K562 (cell line): ENCODE data around the gene NIPAL3. TPM values are rescaled to one million over a fixed set of nuclear protein-coding genes. Genes with fewer than 3 reads are reported as not detected.
A peak's percentile ranks its signal among the peaks of the same experiment; 100 is the strongest.

Source experiments
- ATAC-seq: fragments of 200-7000 bp; cut with Tn5 transposase; 3 replicates; pipeline ENCODE4 v1.9.1; 2020; ENCODE audit warnings: moderate library complexity
- BruUV-seq: library from RNA; stranded (reverse); fragments of 400-500 nt; replicated peaks from 2 replicates; lab custom pipeline; 2021; lab: Mats Ljungman, UMichigan
- CTCF ChIA-PET: fragments of 300-600 bp; formaldehyde crosslinking; extraction: SDS; loops from one replicate; lab custom pipeline; 2021; ENCODE audit warnings: low intra/inter-chr PET ratio; lab: Yijun Ruan, JAX
- POLR2A ChIA-PET: fragments of 300-600, 350-650 bp; sonication (Branson Sonifier 250); formaldehyde crosslinking; extraction: SDS; loops from one replicate; lab custom pipeline; 2021; ENCODE audit warnings: antibody characterized with exemption, inconsistent platforms; lab: Yijun Ruan, JAX
- DNase-seq, 4 experiments: peaks; one replicate each; pipeline versions ENCODE4 v3.0.0 to v3.0.0-alpha.2; 2011 to 2018; ENCODE audit warnings: low spot score in 3 of 4, mixed read lengths in 3 of 4; ENCODE audit errors: extremely low read depth in 1 of 4
- FAIRE-seq: peaks from 2 replicates; lab custom pipeline; 2011; peaks lifted over from hg19 to GRCh38; lab: Jason Lieb, UNC
- H2AFZ ChIP-seq: 2 replicates; pipeline ENCODE4 v1.6.0; 2011; ENCODE audit warnings: low read depth, low read length, control low read depth, inconsistent platforms
- H3K27ac ChIP-seq: fragments of 200-600 bp; 3 replicates; pipeline ENCODE4 v1.8.0; 2011; ENCODE audit warnings: low read depth, mild to moderate bottlenecking, control low read depth, inconsistent platforms, low read length, moderate library complexity, mixed read lengths; ENCODE audit errors: extremely low read depth
- H3K27me3 ChIP-seq, 2 experiments: fragments of 300-600 bp in 1 of 2; 2 replicates in 1 of 2; 3 replicates in 1 of 2; pipeline versions ENCODE4 v1.6.0 to v1.8.0; 2011; ENCODE audit warnings: inconsistent platforms in 2 of 2, low read length in 2 of 2, mild to moderate bottlenecking in 1 of 2, mixed read lengths in 1 of 2, moderate library complexity in 1 of 2; ENCODE audit not compliant: control insufficient read depth in 2 of 2, insufficient read depth in 2 of 2
- H3K36me3 ChIP-seq: fragments of 300-600 bp; 3 replicates; pipeline ENCODE4 v1.8.0; 2011; ENCODE audit warnings: mild to moderate bottlenecking, low read length, inconsistent platforms; ENCODE audit not compliant: control insufficient read depth, insufficient read depth
- H3K4me1 ChIP-seq, 2 experiments: fragments of 200-600 bp in 1 of 2; replicated peaks in 1 of 2; 2 replicates in 1 of 2; 3 replicates in 1 of 2; pipeline versions ENCODE4 v1.5.1 to v1.8.0; 2011; ENCODE audit warnings: inconsistent platforms in 2 of 2, low read length in 2 of 2, mild to moderate bottlenecking in 1 of 2, mixed read lengths in 1 of 2, moderate library complexity in 1 of 2; ENCODE audit not compliant: control insufficient read depth in 2 of 2, insufficient read depth in 2 of 2
- H3K4me2 ChIP-seq: 2 replicates; pipeline ENCODE4 v1.6.1; 2011; ENCODE audit warnings: low read length, control low read depth, inconsistent platforms, mixed read lengths; ENCODE audit not compliant: insufficient read depth
- H3K4me3 ChIP-seq: fragments of 200-600 bp; sonication (generic), shearing (Covaris generic); 2 replicates; pipeline ENCODE4 v1.5.1; 2016; ENCODE audit warnings: control low read depth, inconsistent platforms
- H3K79me2 ChIP-seq: fragments of 200-600 bp; 3 replicates; pipeline ENCODE4 v1.8.0; 2011; ENCODE audit warnings: low read length, inconsistent platforms; ENCODE audit not compliant: control insufficient read depth, insufficient read depth
- H3K9ac ChIP-seq, 2 experiments: 2 replicates each; pipeline versions ENCODE4 v1.6.0 to v1.6.1; 2011; ENCODE audit warnings: low read depth in 2 of 2, low read length in 2 of 2, control low read depth in 1 of 2, inconsistent platforms in 1 of 2, mild to moderate bottlenecking in 1 of 2, mixed read lengths in 1 of 2; ENCODE audit not compliant: insufficient read depth in 1 of 2
- H3K9me1 ChIP-seq: one replicate; pipeline ENCODE4 v1.6.0; 2011; ENCODE audit warnings: inconsistent platforms, mild to moderate bottlenecking, low read length, moderate library complexity; ENCODE audit not compliant: control insufficient read depth, insufficient read depth
- H3K9me3 ChIP-seq: replicated peaks from 2 replicates; pipeline ENCODE4 v1.5.1; 2011; ENCODE audit warnings: low read depth, low read length, inconsistent platforms; ENCODE audit not compliant: control insufficient read depth, insufficient read depth
- H4K20me1 ChIP-seq: replicated peaks from 2 replicates; pipeline ENCODE4 v1.6.1; 2011; ENCODE audit warnings: low read length, inconsistent platforms, mixed read lengths; ENCODE audit not compliant: control insufficient read depth, insufficient read depth
- ESRRB ChIP-seq: fragments of 250-450 bp; sonication (Bioruptor Pico); IDR thresholded peaks from 2 replicates; pipeline ENCODE4 v1.5.0; 2020; ENCODE audit warnings: mild to moderate bottlenecking, moderate library complexity, borderline replicate concordance
- FUS ChIP-seq: fragments of 200-400 bp; formaldehyde crosslinking; optimal IDR thresholded peaks from 2 replicates; pipeline ENCODE3; 2017; ENCODE audit warnings: low read depth, low read length
- HOXB6 ChIP-seq: fragments of 250-450 bp; sonication (Bioruptor Pico); IDR thresholded peaks from 2 replicates; pipeline ENCODE4 v1.5.1; 2022; ENCODE audit warnings: mild to moderate bottlenecking, borderline replicate concordance
- RFX1 ChIP-seq: fragments of 450-650 bp; IDR thresholded peaks from 2 replicates; pipeline ENCODE4 v1.6.1; 2016; ENCODE audit warnings: mild to moderate bottlenecking, moderate library complexity
- TEAD4 ChIP-seq, 2 experiments: sonication (generic) in 1 of 2; formaldehyde crosslinking in 1 of 2; IDR thresholded peaks; 2 replicates each; pipeline versions ENCODE4 v1.6.1 to v1.8.0; 2012 to 2022; ENCODE audit warnings: borderline replicate concordance in 1 of 2, inconsistent platforms in 1 of 2, low read length in 1 of 2, mild to moderate bottlenecking in 1 of 2, missing genetic modification reagents in 1 of 2
- XRCC3 ChIP-seq: fragments of 450-650 bp; IDR thresholded peaks from 2 replicates; pipeline ENCODE4 v1.6.1; 2017; ENCODE audit warnings: mild to moderate bottlenecking, moderate library complexity
- ZNF408 ChIP-seq: fragments of 250-450 bp; sonication (Bioruptor Pico); IDR thresholded peaks from 2 replicates; pipeline ENCODE4 v1.4.0; 2020; ENCODE audit warnings: low read depth, mild to moderate bottlenecking, moderate library complexity
- ZNF41 ChIP-seq: fragments of 250-450 bp; sonication (Bioruptor Pico); conservative IDR thresholded peaks from 2 replicates; pipeline ENCODE4 v1.4.0; 2020; ENCODE audit warnings: mild to moderate bottlenecking
- WGBS: fragments of 100-300 bp; shearing (Covaris generic); methylation state at CpG from one replicate; pipeline ENCODE4 v1.1.6; 2016; ENCODE audit warnings: low coverage, mixed read lengths; ENCODE audit not compliant: insufficient coverage; ENCODE audit errors: missing lambda C conversion rate; 5-methylcytosine and 5-hydroxymethylcytosine counted together
- in situ Hi-C: fragments of 300-500 bp; cut with MboI; formaldehyde crosslinking; loops from 4 replicates; pipeline ENCODE4 v1.15.0; 2018; ENCODE audit warnings: inconsistent platforms, mixed read lengths
- intact Hi-C: fragments of 100-400 bp; cut with micrococcal nuclease; formaldehyde crosslinking; loops from 2 replicates; pipeline ENCODE4 v1.14.2; 2022
- polyA plus RNA-seq, 8 experiments: library from polyadenylated mRNA; depleted of rRNA in 4 of 8; stranded (reverse) in 5 of 8; unstranded in 3 of 8; fragments of >200 nt; fragmentation: Nextera tagmentation in 2 of 8; fragmentation: Illumina TruSeq in 1 of 8; extraction: Ambion mirVana in 2 of 8; extraction: Trizol in 1 of 8; gene quantifications; 2 replicates each; pipeline versions ENCODE4 v1.2.1 to v1.2.3, GENCODE V29; 2011 to 2014; ENCODE audit warnings: inconsistent platforms in 1 of 8, missing spikeins in 1 of 8
- total RNA-seq, 7 experiments: library from RNA; depleted of rRNA in 6 of 7; stranded (reverse); fragments of >200 nt in 6 of 7; fragmentation: Illumina TruSeq in 2 of 7; extraction: Trizol in 2 of 7; gene quantifications; 2 replicates each; pipeline versions ENCODE4 v1.2.1 to v1.2.3, GENCODE V29; 2011 to 2021; ENCODE audit warnings: low replicate concordance in 1 of 7

NIPAL3 gene
- total and polyA plus RNA-seq, 9 of the 15 experiments (the other 6 are each of a cell fraction or from before 2014, with no cell fraction given): 10.5 to 26.3 (median 16.0) TPM

DNA sequence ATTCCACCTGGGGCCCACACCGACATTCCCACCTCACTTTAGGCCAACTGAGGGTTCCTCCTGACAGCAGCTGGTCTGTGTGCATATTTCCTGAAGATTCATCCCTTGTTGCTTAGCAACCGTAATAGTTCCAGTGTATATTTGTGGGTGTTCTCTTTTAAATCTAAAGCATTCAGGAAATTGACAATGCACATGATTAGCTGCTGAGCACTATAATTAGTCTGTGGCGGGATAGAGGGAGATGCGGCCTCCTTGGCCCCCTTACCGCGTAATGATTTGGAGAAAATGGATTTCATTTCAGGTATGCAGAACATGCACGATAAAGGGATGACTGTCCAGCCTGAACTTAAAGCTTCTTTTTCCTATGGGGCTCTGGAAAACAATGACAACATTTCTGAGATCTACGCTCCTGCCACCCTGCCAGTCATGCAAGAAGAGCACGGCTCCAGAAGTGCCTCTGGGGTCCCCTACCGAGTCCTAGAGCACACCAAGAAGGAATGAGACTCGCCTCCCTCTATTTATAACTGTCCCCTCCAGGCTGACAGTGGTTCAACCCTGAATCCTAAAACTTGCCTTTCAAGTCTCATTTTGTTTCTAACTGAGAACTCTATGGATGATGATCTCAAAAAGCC lies 53.2 kb downstream of the NIPAL3 start:
- CTCF ChIA-PET: no interaction called here
- intact Hi-C loops (no loop called here), in situ Hi-C loops (no loop called here)
- no peaks in the 10 kb centered on the region for H3K79me2 ChIP-seq
- H3K27ac ChIP-seq: no peak overlapping the region
- H3K9me1 ChIP-seq: no peaks in the 10 kb centered on the region
- DNase-seq (no peak), FAIRE-seq (no peak), ATAC-seq (no peak)
- H3K9ac ChIP-seq: no peak overlapping the region
- no TSS peak for BruUV-seq
- H2AFZ ChIP-seq: no peak overlapping the region
- H3K4me1 ChIP-seq: peaks cover under 1 to 2% of the 10 kb centered on the region in 2 experiments; a peak in 3 of 5 replicates
- no peaks in the 10 kb centered on the region for H3K27me3 ChIP-seq
- POLR2A ChIA-PET: interaction anchor here (0.5 to 0.8 kb wide), 2 partner anchors 8 to 287 kb away, joined by 3 to 4 read pairs; no protein-coding TSS in a partner anchor
- TF ChIP-seq ZNF41 (CRISPR knock-in tag) (no peak), ZNF408 (no peak), HOXB6 (CRISPR knock-in tag) (no peak), TEAD4 (IDR thresholded peaks at IDR 0.05; ENCODE audit: low read length) (no peak), TEAD4 (CRISPR knock-in tag; IDR thresholded peaks at IDR 0.05; ENCODE audit: borderline replicate concordance) (no peak), RFX1 (peak; percentile 83), XRCC3 (no peak), FUS (no peak), ESRRB (no peak)
- no peaks in the 10 kb centered on the region for H4K20me1 ChIP-seq
- no peak overlapping the region for H3K4me2 ChIP-seq
- H3K4me3 ChIP-seq: no peak overlapping the region
- 54% methylated on average over 11 of the region's 11 CpGs for WGBS
- no peaks in the 10 kb centered on the region for H3K9me3 ChIP-seq
- H3K36me3 ChIP-seq: peaks cover 17% of the 10 kb centered on the region; the same call in 2 of the 3 replicates
